SU-DHL-6 (cell line): ENCODE results near the gene ODAD2.

ENCODE experiments used
- H2AFZ ChIP-seq: fragments of 200-600 bp; sonication (generic); 2 replicates; pipeline ENCODE4 v1.6.1; 2014; ENCODE audit warnings: low read depth, mild to moderate bottlenecking, moderate library complexity, mixed read lengths, antibody characterized with exemption, low read length; ENCODE audit not compliant: severe bottlenecking
- H3F3A ChIP-seq: fragments of 200-600 bp; shearing (Covaris generic); 2 replicates; pipeline ENCODE4 v1.6.0; 2016; ENCODE audit warnings: antibody characterized with exemption, mild to moderate bottlenecking; ENCODE audit not compliant: insufficient read depth
- H3K27ac ChIP-seq: fragments of 200-600 bp; sonication (generic); 2 replicates; pipeline ENCODE4 v1.5.1; 2016; ENCODE audit warnings: low read depth, mild to moderate bottlenecking, low read length, moderate library complexity, mixed read lengths
- H3K27me3 ChIP-seq: fragments of 200-600 bp; sonication (generic), shearing (Covaris generic); 2 replicates; pipeline ENCODE4 v1.6.0; 2014; ENCODE audit warnings: mild to moderate bottlenecking, low read length
- H3K36me3 ChIP-seq: fragments of 200-600 bp; sonication (generic); 2 replicates; pipeline ENCODE4 v1.6.1; 2014; ENCODE audit warnings: mild to moderate bottlenecking, low read length, mixed read lengths
- H3K4me2 ChIP-seq: fragments of 300-600, 200-600 bp; shearing (Covaris generic), sonication (generic); 2 replicates; pipeline ENCODE4 v1.6.0; 2014; ENCODE audit warnings: low read length, low read depth, mild to moderate bottlenecking; ENCODE audit not compliant: poor library complexity, severe bottlenecking
- H3K4me3 ChIP-seq: fragments of 200-600 bp; sonication (generic); 2 replicates; pipeline ENCODE4 v1.5.1; 2014; ENCODE audit warnings: antibody characterized with exemption, low read length, mild to moderate bottlenecking, mixed read lengths; ENCODE audit not compliant: insufficient read depth, poor library complexity, severe bottlenecking
- H3K79me2 ChIP-seq: fragments of 200-600 bp; sonication (generic); 2 replicates; pipeline ENCODE4 v1.6.1; 2014; ENCODE audit warnings: mild to moderate bottlenecking, low read length, moderate library complexity; ENCODE audit not compliant: insufficient read depth
- H3K9ac ChIP-seq: fragments of 200-600 bp; sonication (generic); 2 replicates; pipeline ENCODE4 v1.7.0; 2014; ENCODE audit warnings: mild to moderate bottlenecking, low read length
- H3K9me2 ChIP-seq: fragments of 200-600 bp; sonication (generic); replicated peaks from 2 replicates; pipeline ENCODE4 v1.6.1; 2014; ENCODE audit warnings: low read length; ENCODE audit not compliant: insufficient read depth
- H3K9me3 ChIP-seq: fragments of 200-600 bp; sonication (generic); 2 replicates; pipeline ENCODE4 v1.6.1; 2014; ENCODE audit warnings: low read length, mixed read lengths; ENCODE audit not compliant: insufficient read depth
- H4K20me1 ChIP-seq: fragments of 200-600 bp; sonication (generic); 2 replicates; pipeline ENCODE4 v1.6.1; 2014; ENCODE audit warnings: low read depth, mild to moderate bottlenecking, antibody characterized with exemption, low read length, moderate library complexity, mixed read lengths
- CTCF ChIP-seq: fragments of 200-600 bp; sonication (generic); IDR thresholded peaks from one replicate; pipeline ENCODE4 v1.5.1; 2017; ENCODE audit warnings: antibody characterized with exemption, mild to moderate bottlenecking, low read length, moderate library complexity; ENCODE audit not compliant: insufficient read depth, poor library complexity, severe bottlenecking
- EZH2phosphoT487 ChIP-seq: fragments of 200-600 bp; sonication (generic), shearing (Covaris generic); conservative IDR thresholded peaks from 2 replicates; pipeline ENCODE4 v1.6.1; 2018; ENCODE audit warnings: mild to moderate bottlenecking, antibody characterized with exemption, low read length, moderate library complexity, mixed read lengths

The ODAD2 gene

GRCh38 chr10:27794157-27794556, 204.7 kb downstream of the ODAD2 start:
- H3K4me2 ChIP-seq, result no peak overlapping the region
- no peak overlapping the region for H3K9ac ChIP-seq
- no peaks in the 10 kb centered on the region for H3K79me2 ChIP-seq
- no peaks in the 10 kb centered on the region for H3F3A ChIP-seq
- no peaks in the 10 kb centered on the region for H3K9me3 ChIP-seq
- no peaks in the 10 kb centered on the region for H3K27me3 ChIP-seq
- no peaks in the 10 kb centered on the region for H4K20me1 ChIP-seq
- H3K36me3 ChIP-seq, result no peaks in the 10 kb centered on the region
- no peak overlapping the region for H3K27ac ChIP-seq
- H3K9me2 ChIP-seq, result no peaks in the 10 kb centered on the region
- no peak for TF ChIP-seq EZH2phosphoT487
- TF ChIP-seq CTCF, result no peak
- no peak overlapping the region for H2AFZ ChIP-seq
- H3K4me3 ChIP-seq, result no peak overlapping the region

- H3K9ac ChIP-seq, result no peak overlapping the region
- no peak overlapping the region for H3K4me3 ChIP-seq
- no peak overlapping the region for H2AFZ ChIP-seq
- H3K27ac ChIP-seq, result no peak overlapping the region
- H3F3A ChIP-seq, result no peaks in the 10 kb centered on the region
- H3K4me2 ChIP-seq, result no peak overlapping the region
- H3K79me2 ChIP-seq, result no peaks in the 10 kb centered on the region
- H3K9me2 ChIP-seq, result no peaks in the 10 kb centered on the region
- H4K20me1 ChIP-seq, result no peaks in the 10 kb centered on the region
- no peaks in the 10 kb centered on the region for H3K9me3 ChIP-seq
- H3K27me3 ChIP-seq, result no peaks in the 10 kb centered on the region
- H3K36me3 ChIP-seq, result no peaks in the 10 kb centered on the region
- TF ChIP-seq CTCF (no peak), EZH2phosphoT487 (no peak)
Measured at GRCh38 chr10:27792216-27792615, 206.7 kb downstream of the ODAD2 start.

- no peak overlapping the region for H3K4me2 ChIP-seq
- H2AFZ ChIP-seq, result no peak overlapping the region
- H3K79me2 ChIP-seq, result no peaks in the 10 kb centered on the region
- no peak overlapping the region for H3K27ac ChIP-seq
- H3F3A ChIP-seq, result no peaks in the 10 kb centered on the region
- H3K27me3 ChIP-seq, result no peaks in the 10 kb centered on the region
- no peaks in the 10 kb centered on the region for H4K20me1 ChIP-seq
- no peaks in the 10 kb centered on the region for H3K9me2 ChIP-seq
- H3K9me3 ChIP-seq, result no peaks in the 10 kb centered on the region
- TF ChIP-seq EZH2phosphoT487 (no peak), CTCF (no peak)
- no peaks in the 10 kb centered on the region for H3K36me3 ChIP-seq
- no peak overlapping the region for H3K4me3 ChIP-seq
- no peak overlapping the region for H3K9ac ChIP-seq
Measured at GRCh38 chr10:27784272-27784671, 214.6 kb downstream of the ODAD2 start.
